Mesothelial cell of epicardium (in vitro differentiated cells): ENCODE measurements around the gene NOTCH3. TPM values are rescaled to one million over a fixed set of nuclear protein-coding genes. Genes with fewer than 3 reads are reported as not detected.
A peak's percentile ranks its signal among the peaks of the same experiment; 100 is the strongest.

Experiments used
- DNase-seq, 2 experiments: peaks; one replicate each; pipeline ENCODE4 v3.0.0; 2021; ENCODE audit warnings: low spot score in 2 of 2; ENCODE audit not compliant: unreplicated experiment in 2 of 2
- H3K27ac Mint-ChIP-seq: 2 replicates; pipeline ENCODE4 v1.8.0; 2021; ENCODE audit warnings: mixed read lengths
- H3K27me3 Mint-ChIP-seq: 2 replicates; pipeline ENCODE4 v1.8.0; 2021; ENCODE audit warnings: low read depth, mixed read lengths
- H3K36me3 Mint-ChIP-seq: 2 replicates; pipeline ENCODE4 v1.8.0; 2021; ENCODE audit warnings: mixed read lengths
- H3K4me1 Mint-ChIP-seq: 2 replicates; pipeline ENCODE4 v1.8.0; 2021; ENCODE audit warnings: mixed read lengths
- H3K4me3 Mint-ChIP-seq: 2 replicates; pipeline ENCODE4 v1.8.0; 2021; ENCODE audit warnings: mild to moderate bottlenecking, moderate library complexity, mixed read lengths
- H3K9me3 Mint-ChIP-seq: 2 replicates; pipeline ENCODE4 v1.8.0; 2021; ENCODE audit warnings: mixed read lengths
- CTCF ChIP-seq: fragments of 200-600 bp; sonication (generic); IDR thresholded peaks from one replicate; pipeline ENCODE4 v1.5.0; 2021; ENCODE audit warnings: antibody characterized with exemption; ENCODE audit not compliant: unreplicated experiment
- total RNA-seq: library from RNA; stranded (reverse); gene quantifications from 3 replicates; pipeline ENCODE4 v1.2.1, GENCODE V29; 2021

The NOTCH3 gene
- total RNA-seq, 1 donor from 2014 or later = 204 TPM

GRCh38 chr19:15248106-15248505 lies 47.3 kb upstream of the NOTCH3 start:
- H3K4me3 Mint-ChIP-seq = no peak overlapping the region
- peaks cover 32% of the 10 kb centered on the region for H3K4me1 Mint-ChIP-seq
- H3K27ac Mint-ChIP-seq = peak overlapping the region; percentile 90
- no peak for TF ChIP-seq CTCF
- DNase-seq = no peak
- H3K36me3 Mint-ChIP-seq = peaks cover 10% of the 10 kb centered on the region
- no peaks in the 10 kb centered on the region for H3K27me3 Mint-ChIP-seq
- H3K9me3 Mint-ChIP-seq = no peaks in the 10 kb centered on the region

- H3K27me3 Mint-ChIP-seq = no peaks in the 10 kb centered on the region
Measured at GRCh38 chr19:15247107-15248014, 46.6 kb upstream of the NOTCH3 start.

GRCh38 chr19:15246198-15246481 lies 45.3 kb upstream of the NOTCH3 start:
- H3K36me3 Mint-ChIP-seq = peaks cover 10% of the 10 kb centered on the region
- peaks cover 20% of the 10 kb centered on the region for H3K4me1 Mint-ChIP-seq
- H3K9me3 Mint-ChIP-seq = no peaks in the 10 kb centered on the region
- no peak for DNase-seq
- no peak overlapping the region for H3K4me3 Mint-ChIP-seq
- no peak overlapping the region for H3K27ac Mint-ChIP-seq
- no peak for TF ChIP-seq CTCF
- H3K27me3 Mint-ChIP-seq = no peaks in the 10 kb centered on the region

More at GRCh38 chr19:15247107-15248014, 46.6 kb upstream of the NOTCH3 start:
- H3K27ac Mint-ChIP-seq = no peak overlapping the region
- H3K9me3 Mint-ChIP-seq = no peaks in the 10 kb centered on the region
- H3K4me1 Mint-ChIP-seq = peaks cover 29% of the 10 kb centered on the region
- no peak overlapping the region for H3K4me3 Mint-ChIP-seq
- peaks cover 10% of the 10 kb centered on the region for H3K36me3 Mint-ChIP-seq
- DNase-seq = no peak
- TF ChIP-seq CTCF = no peak

- no peaks in the 10 kb centered on the region for H3K27me3 Mint-ChIP-seq
- TF ChIP-seq CTCF = no peak
- no peak for DNase-seq
- no peak overlapping the region for H3K4me3 Mint-ChIP-seq
- H3K36me3 Mint-ChIP-seq = peaks cover 10% of the 10 kb centered on the region
- no peaks in the 10 kb centered on the region for H3K9me3 Mint-ChIP-seq
- peaks cover 20% of the 10 kb centered on the region for H3K4me1 Mint-ChIP-seq
- H3K27ac Mint-ChIP-seq = no peak overlapping the region
Measured at GRCh38 chr19:15245370-15246197, 44.8 kb upstream of the NOTCH3 start.

- no peak for DNase-seq
- no peak overlapping the region for H3K27ac Mint-ChIP-seq
- TF ChIP-seq CTCF = no peak
- H3K4me3 Mint-ChIP-seq = no peak overlapping the region
- no peaks in the 10 kb centered on the region for H3K9me3 Mint-ChIP-seq
- H3K36me3 Mint-ChIP-seq = peaks cover 12% of the 10 kb centered on the region
- no peaks in the 10 kb centered on the region for H3K27me3 Mint-ChIP-seq
- peaks cover 14% of the 10 kb centered on the region for H3K4me1 Mint-ChIP-seq
Measured at GRCh38 chr19:15244808-15245207, 44.0 kb upstream of the NOTCH3 start.
